ENCODE measurements around the gene ZNF600. TPM values are rescaled to one million over a fixed set of nuclear protein-coding genes. Genes with fewer than 3 reads are reported as not detected.
"Not testable (repeated sequence)": the region's sequence is repeated elsewhere in the genome, so short reads cannot be mapped to it uniquely, and the experiment has no call there.

The ZNF600 gene
- total RNA-seq, 1 donor from 2014 or later, result 2.9 TPM

- no peak overlapping the region for H3K27ac ChIP-seq (replicated peaks)
- no peak overlapping the region for H3K4me3 ChIP-seq
- H3K4me1 ChIP-seq, result no peaks in the 10 kb centered on the region
- intact Hi-C loops (cut with micrococcal nuclease), result no loop called here
- H3K27me3 ChIP-seq (ENCODE audit: low read depth), result no peaks in the 10 kb centered on the region
- DNase-seq, result no peak
- peaks cover 38% of the 10 kb centered on the region for H3K36me3 ChIP-seq
- TF ChIP-seq, protein P1, sequence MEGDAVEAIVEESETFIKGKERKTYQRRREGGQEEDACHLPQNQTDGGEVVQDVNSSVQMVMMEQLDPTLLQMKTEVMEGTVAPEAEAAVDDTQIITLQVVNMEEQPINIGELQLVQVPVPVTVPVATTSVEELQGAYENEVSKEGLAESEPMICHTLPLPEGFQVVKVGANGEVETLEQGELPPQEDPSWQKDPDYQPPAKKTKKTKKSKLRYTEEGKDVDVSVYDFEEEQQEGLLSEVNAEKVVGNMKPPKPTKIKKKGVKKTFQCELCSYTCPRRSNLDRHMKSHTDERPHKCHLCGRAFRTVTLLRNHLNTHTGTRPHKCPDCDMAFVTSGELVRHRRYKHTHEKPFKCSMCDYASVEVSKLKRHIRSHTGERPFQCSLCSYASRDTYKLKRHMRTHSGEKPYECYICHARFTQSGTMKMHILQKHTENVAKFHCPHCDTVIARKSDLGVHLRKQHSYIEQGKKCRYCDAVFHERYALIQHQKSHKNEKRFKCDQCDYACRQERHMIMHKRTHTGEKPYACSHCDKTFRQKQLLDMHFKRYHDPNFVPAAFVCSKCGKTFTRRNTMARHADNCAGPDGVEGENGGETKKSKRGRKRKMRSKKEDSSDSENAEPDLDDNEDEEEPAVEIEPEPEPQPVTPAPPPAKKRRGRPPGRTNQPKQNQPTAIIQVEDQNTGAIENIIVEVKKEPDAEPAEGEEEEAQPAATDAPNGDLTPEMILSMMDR (IDR thresholded peaks at IDR 0.05; ENCODE audit: borderline replicate concordance), result no peak
- H3K9me3 ChIP-seq (replicated peaks), result no peaks in the 10 kb centered on the region
These were observed 7.8 kb downstream of the ZNF600 start for GRCh38 chr19:52778811-52779210.

DNA sequence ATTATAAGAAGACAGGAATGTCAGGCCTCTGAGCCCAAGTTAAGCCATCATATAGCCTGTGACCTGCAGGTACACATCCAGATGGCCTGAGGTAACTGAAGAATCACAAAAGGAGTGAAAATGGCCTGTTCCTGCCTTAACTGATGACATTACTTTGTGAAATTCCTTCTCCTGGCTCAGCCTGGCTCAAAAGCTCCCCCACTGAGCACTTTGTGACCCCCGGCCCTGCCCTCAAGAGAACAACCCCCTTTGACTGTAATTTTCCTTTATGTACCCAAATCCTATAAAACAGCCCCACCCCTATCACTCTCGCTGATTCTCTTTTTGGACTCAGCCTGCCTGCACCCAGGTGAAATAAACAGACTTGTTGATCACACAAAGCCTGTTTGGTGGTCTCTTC lies 30.1 kb downstream of the ZNF600 start:
- DNase-seq; H3K27me3 ChIP-seq (ENCODE audit: low read depth); H3K4me1 ChIP-seq; H3K9me3 ChIP-seq (replicated peaks); H3K27ac ChIP-seq (replicated peaks); H3K36me3 ChIP-seq; H3K4me3 ChIP-seq; intact Hi-C loops (cut with micrococcal nuclease): not testable (repeated sequence)

- intact Hi-C loops (cut with micrococcal nuclease), result loop anchor here (5.0 kb wide), 1 partner anchor 502 kb away; no protein-coding TSS in a partner anchor
These were observed 36.8 kb downstream of the ZNF600 start for GRCh38 chr19:52749780-52750179.

GRCh38 chr19:52748336-52748950 lies 38.1 kb downstream of the ZNF600 start:
- H3K4me1 ChIP-seq, result no peaks in the 10 kb centered on the region
- no peak for DNase-seq
- no peaks in the 10 kb centered on the region for H3K36me3 ChIP-seq
- no peak overlapping the region for H3K27ac ChIP-seq (replicated peaks)
- H3K9me3 ChIP-seq (replicated peaks), result no peaks in the 10 kb centered on the region
- H3K27me3 ChIP-seq (ENCODE audit: low read depth), result no peaks in the 10 kb centered on the region
- intact Hi-C loops (cut with micrococcal nuclease), result loop anchor here (5.0 kb wide), 1 partner anchor 501 kb away; no protein-coding TSS in a partner anchor
- TF ChIP-seq, protein P1 (IDR thresholded peaks at IDR 0.05; ENCODE audit: borderline replicate concordance), result peak; percentile 52
- no peak overlapping the region for H3K4me3 ChIP-seq

More at GRCh38 chr19:52749780-52750179, 36.8 kb downstream of the ZNF600 start:
- Histone ChIP-seq H3K27ac (replicated peaks) (no peak overlapping the region), H3K27me3 (ENCODE audit: low read depth) (no peaks in the 10 kb centered on the region), H3K4me1 (no peaks in the 10 kb centered on the region), H3K4me3 (no peak overlapping the region), H3K36me3 (no peaks in the 10 kb centered on the region), H3K9me3 (replicated peaks) (no peaks in the 10 kb centered on the region)
- DNase-seq, result no peak
- TF ChIP-seq, protein P1 (IDR thresholded peaks at IDR 0.05; ENCODE audit: borderline replicate concordance), result no peak

- not testable (repeated sequence) for H3K27ac ChIP-seq (replicated peaks); H3K36me3 ChIP-seq; DNase-seq; H3K9me3 ChIP-seq (replicated peaks); H3K4me1 ChIP-seq; H3K4me3 ChIP-seq
- intact Hi-C loops (cut with micrococcal nuclease), result loop anchor here (5.0 kb wide), 1 partner anchor 499 kb away; no protein-coding TSS in a partner anchor
- peaks cover 11% of the 10 kb centered on the region for H3K27me3 ChIP-seq (ENCODE audit: low read depth)
These were observed 40.7 kb downstream of the ZNF600 start for GRCh38 chr19:52745919-52746318.

GRCh38 chr19:52743091-52743490 lies 43.5 kb downstream of the ZNF600 start:
- intact Hi-C loops (cut with micrococcal nuclease), result no loop called here
- no peak overlapping the region for H3K27ac ChIP-seq (replicated peaks)
- no peak for DNase-seq
- TF ChIP-seq, protein P1 (IDR thresholded peaks at IDR 0.05; ENCODE audit: borderline replicate concordance), result no peak
- H3K4me1 ChIP-seq, result no peaks in the 10 kb centered on the region
- no peaks in the 10 kb centered on the region for H3K36me3 ChIP-seq
- peaks cover 12% of the 10 kb centered on the region for H3K27me3 ChIP-seq (ENCODE audit: low read depth)
- no peak overlapping the region for H3K4me3 ChIP-seq
- H3K9me3 ChIP-seq (replicated peaks), result no peaks in the 10 kb centered on the region

Data from left ventricle myocardium inferior (tissue), 1 donor.